H9 (cell line): ENCODE measurements around the gene GEN1. TPM values are rescaled to one million over a fixed set of nuclear protein-coding genes. Genes with fewer than 3 reads are reported as not detected.
A peak's percentile ranks its signal among the peaks of the same experiment; 100 is the strongest.

ENCODE experiments used
- DNase-seq: peaks from one replicate; pipeline ENCODE4 v3.0.0-alpha.2; 2017
- H2AFZ ChIP-seq: one replicate; pipeline ENCODE4 v1.6.1; 2013; ENCODE audit warnings: mild to moderate bottlenecking, low read length, control low read depth, moderate library complexity
- H2AK5ac ChIP-seq: 2 replicates; pipeline ENCODE4 v1.6.1; 2013; ENCODE audit warnings: low read length, control low read depth, mixed read lengths; ENCODE audit not compliant: insufficient read length
- H2BK120ac ChIP-seq: one replicate; pipeline ENCODE4 v1.6.1; 2013; ENCODE audit warnings: low read depth, mild to moderate bottlenecking, low read length, control low read depth, inconsistent platforms; ENCODE audit not compliant: poor library complexity, severe bottlenecking
- H2BK12ac ChIP-seq: 2 replicates; pipeline ENCODE4 v1.6.1; 2013; ENCODE audit warnings: low read length, control low read depth, mixed read lengths, low read depth; ENCODE audit not compliant: insufficient read length
- H2BK15ac ChIP-seq: 2 replicates; pipeline ENCODE4 v1.6.1; 2013; ENCODE audit warnings: low read depth, low read length, control low read depth
- H2BK20ac ChIP-seq: one replicate; pipeline ENCODE4 v1.6.1; 2013; ENCODE audit warnings: low read depth, mild to moderate bottlenecking, low read length, control low read depth, inconsistent platforms; ENCODE audit not compliant: poor library complexity, severe bottlenecking
- H2BK5ac ChIP-seq: 2 replicates; pipeline ENCODE4 v1.6.1; 2013; ENCODE audit warnings: low read length, control low read depth, mixed read lengths; ENCODE audit not compliant: insufficient read length
- H3K14ac ChIP-seq: 2 replicates; pipeline ENCODE4 v1.6.1; 2013; ENCODE audit warnings: low read length, control low read depth; ENCODE audit not compliant: insufficient read depth
- H3K18ac ChIP-seq: 2 replicates; pipeline ENCODE4 v1.6.1; 2013; ENCODE audit warnings: low read depth, mild to moderate bottlenecking, mixed read lengths, low read length, control low read depth; ENCODE audit not compliant: insufficient read length
- H3K23ac ChIP-seq: 2 replicates; pipeline ENCODE4 v1.6.1; 2013; ENCODE audit warnings: low read length, control low read depth, mixed read lengths, low read depth; ENCODE audit not compliant: insufficient read length
- H3K23me2 ChIP-seq: 2 replicates; pipeline ENCODE4 v1.6.1; 2013; ENCODE audit warnings: low read depth, mild to moderate bottlenecking, mixed read lengths, low read length, control low read depth; ENCODE audit not compliant: insufficient read length, poor library complexity, severe bottlenecking
- H3K27ac ChIP-seq: 2 replicates; pipeline ENCODE4 v1.5.1; 2013; ENCODE audit warnings: low read length, control low read depth, mixed read lengths, low read depth; ENCODE audit not compliant: insufficient read length
- H3K27me3 ChIP-seq: 2 replicates; pipeline ENCODE4 v1.6.1; 2013; ENCODE audit warnings: low read length, control low read depth, inconsistent platforms; ENCODE audit not compliant: insufficient read depth
- H3K4ac ChIP-seq: 2 replicates; pipeline ENCODE4 v1.6.1; 2013; ENCODE audit warnings: low read depth, mild to moderate bottlenecking, control low read depth, inconsistent platforms, low read length, moderate library complexity
- H3K4me1 ChIP-seq: 2 replicates; pipeline ENCODE4 v1.6.1; 2013; ENCODE audit warnings: low read length, control low read depth, inconsistent platforms; ENCODE audit not compliant: insufficient read depth
- H3K4me2 ChIP-seq: 2 replicates; pipeline ENCODE4 v1.6.1; 2013; ENCODE audit warnings: low read length, control low read depth, mixed read lengths; ENCODE audit not compliant: insufficient read length, insufficient read depth
- H3K56ac ChIP-seq: 2 replicates; pipeline ENCODE4 v1.6.1; 2013; ENCODE audit warnings: low read depth, mild to moderate bottlenecking, mixed read lengths, low read length, control low read depth; ENCODE audit not compliant: insufficient read length
- H3K79me1 ChIP-seq: 2 replicates; pipeline ENCODE4 v1.6.1; 2013; ENCODE audit warnings: low read depth, mild to moderate bottlenecking, moderate library complexity, low read length, control low read depth, inconsistent platforms; ENCODE audit not compliant: insufficient read depth, poor library complexity, severe bottlenecking
- H3K79me2 ChIP-seq: 2 replicates; pipeline ENCODE4 v1.6.1; 2013; ENCODE audit warnings: low read length, control low read depth, inconsistent platforms; ENCODE audit not compliant: insufficient read depth
- H3K9ac ChIP-seq: 2 replicates; pipeline ENCODE4 v1.6.1; 2013; ENCODE audit warnings: low read length, control low read depth, mixed read lengths; ENCODE audit not compliant: insufficient read length; ENCODE audit errors: extremely low read depth
- H3K9me3 ChIP-seq: one replicate; pipeline ENCODE4 v1.6.1; 2013; ENCODE audit warnings: low read depth, low read length, inconsistent platforms; ENCODE audit not compliant: control insufficient read depth
- H3T11ph ChIP-seq: one replicate; pipeline ENCODE4 v1.6.1; 2013; ENCODE audit warnings: mild to moderate bottlenecking, low read length, control low read depth, inconsistent platforms
- H4K20me1 ChIP-seq: one replicate; pipeline ENCODE4 v1.6.1; 2013; ENCODE audit not compliant: control insufficient read depth, insufficient read length, insufficient read depth
- H4K5ac ChIP-seq: 2 replicates; pipeline ENCODE4 v1.6.1; 2013; ENCODE audit warnings: low read depth, mild to moderate bottlenecking, mixed read lengths, low read length, control low read depth; ENCODE audit not compliant: insufficient read length
- H4K8ac ChIP-seq: replicated peaks from 2 replicates; pipeline ENCODE4 v1.6.1; 2013; ENCODE audit warnings: low read length, control low read depth, mixed read lengths, low read depth; ENCODE audit not compliant: insufficient read length
- H4K91ac ChIP-seq: 2 replicates; pipeline ENCODE4 v1.6.1; 2013; ENCODE audit warnings: low read depth, mild to moderate bottlenecking, moderate library complexity, mixed read lengths, low read length, control low read depth; ENCODE audit not compliant: insufficient read length
- H3K27ac Mint-ChIP-seq, 3 experiments: 2 replicates in 2 of 3; 3 replicates in 1 of 3; pipeline ENCODE4 v1.8.0; 2020 to 2021; ENCODE audit warnings: mixed read lengths in 3 of 3, mild to moderate bottlenecking in 1 of 3, moderate library complexity in 1 of 3
- H3K27me3 Mint-ChIP-seq: 2 replicates; pipeline ENCODE4 v1.8.0; 2021; ENCODE audit warnings: low read depth, mild to moderate bottlenecking, moderate library complexity, mixed read lengths
- H3K36me3 Mint-ChIP-seq, 3 experiments: 2 replicates in 2 of 3; 3 replicates in 1 of 3; pipeline ENCODE4 v1.8.0; 2020 to 2021; ENCODE audit warnings: low read depth in 3 of 3, mixed read lengths in 3 of 3; ENCODE audit not compliant: insufficient read depth in 1 of 3
- H3K4me1 Mint-ChIP-seq, 2 experiments: 2 replicates each; pipeline ENCODE4 v1.8.0; 2020; ENCODE audit warnings: mixed read lengths in 2 of 2
- H3K4me3 Mint-ChIP-seq, 2 experiments: 2 replicates in 1 of 2; 3 replicates in 1 of 2; pipeline ENCODE4 v1.8.0; 2020 to 2021; ENCODE audit warnings: mild to moderate bottlenecking in 2 of 2, mixed read lengths in 2 of 2, moderate library complexity in 1 of 2
- H3K9me3 Mint-ChIP-seq, 2 experiments: 2 replicates in 1 of 2; 3 replicates in 1 of 2; pipeline ENCODE4 v1.8.0; 2020; ENCODE audit warnings: mild to moderate bottlenecking in 2 of 2, mixed read lengths in 2 of 2, moderate library complexity in 1 of 2
- CTCF ChIP-seq: fragments of 200-600 bp; sonication (generic); conservative IDR thresholded peaks from 3 replicates; pipeline ENCODE4 v1.8.0; 2021; ENCODE audit warnings: antibody characterized with exemption, mild to moderate bottlenecking
- WGBS: extraction: QIAGEN DNeasy Blood & Tissue Kit; methylation state at CpG from one replicate; pipeline ENCODE4 v1.1.7; 2013; ENCODE audit warnings: missing lambda C conversion rate, low lambda C conversion rate, mixed read lengths; ENCODE audit not compliant: insufficient read length; ENCODE audit errors: extremely low coverage; 5-methylcytosine and 5-hydroxymethylcytosine counted together
- total RNA-seq: library from RNA; stranded (reverse); gene quantifications from 2 replicates; pipeline ENCODE4 v1.2.1, GENCODE V29; 2021

Gene GEN1
- total RNA-seq, 1 experiment from 2014 or later = 28.1 TPM

DNA sequence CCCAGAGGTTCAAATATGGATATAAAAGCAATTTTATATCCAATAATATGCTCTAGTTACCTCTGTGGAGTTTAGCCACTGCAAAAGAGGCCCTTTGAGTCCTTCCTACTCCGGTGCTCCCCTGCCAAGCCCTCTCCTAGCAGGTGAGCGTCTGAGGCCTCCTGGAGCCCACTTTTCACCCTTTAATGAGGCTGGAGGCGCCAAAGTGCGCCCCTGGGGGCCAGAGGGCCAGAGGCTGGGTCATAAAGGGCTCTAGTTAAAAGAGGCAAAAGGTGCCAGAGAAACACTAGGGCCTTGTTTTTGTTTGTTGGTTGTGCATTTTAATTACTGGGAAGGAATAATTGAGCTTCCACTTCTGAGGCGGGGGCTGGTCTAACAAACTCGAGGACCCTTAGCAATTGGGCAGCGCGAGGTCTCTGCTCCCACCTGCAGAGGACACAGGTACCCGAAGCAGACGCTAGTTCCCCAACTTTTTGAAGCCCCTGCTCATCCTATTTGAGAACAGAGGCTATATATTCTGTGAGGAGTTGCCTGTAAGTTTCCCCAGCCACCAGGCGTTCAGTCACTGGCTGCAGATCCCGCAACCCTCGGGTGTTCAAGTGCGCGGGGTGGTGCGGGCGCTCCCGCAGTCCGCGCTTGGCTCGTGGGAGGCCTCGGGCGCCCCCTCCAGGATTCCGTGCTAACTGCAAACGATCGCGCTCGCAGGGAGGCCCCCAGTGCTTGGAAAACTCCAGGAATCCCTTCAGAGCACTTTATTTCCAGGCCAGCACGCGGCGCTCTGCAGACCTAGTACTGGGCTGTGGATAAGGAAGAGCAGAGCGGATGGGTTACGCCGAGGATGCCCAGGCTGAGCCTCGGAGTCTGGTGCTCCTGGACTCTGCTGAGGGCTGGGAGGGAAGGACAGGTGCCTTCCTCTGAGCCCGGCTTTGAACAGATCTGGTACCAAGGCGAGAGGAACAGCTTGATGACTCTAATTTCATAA lies 76.4 kb downstream of the GEN1 start:
- H3K9me3 ChIP-seq = no peaks in the 10 kb centered on the region
- no peak overlapping the region for H3K56ac ChIP-seq
- peak; percentile 96 for TF ChIP-seq CTCF
- H3K27me3 Mint-ChIP-seq = peaks cover 73% of the 10 kb centered on the region
- no peaks in the 10 kb centered on the region for H3K79me1 ChIP-seq
- H4K8ac ChIP-seq = no peak overlapping the region
- H3K23ac ChIP-seq = no peak overlapping the region
- H3K36me3 Mint-ChIP-seq = peaks cover 0 to 10% (median 1%) of the 10 kb centered on the region in 3 experiments; a peak in 2 of 7 replicates
- no peak overlapping the region for H2BK12ac ChIP-seq
- H3K4me1 ChIP-seq = no peaks in the 10 kb centered on the region
- no peaks in the 10 kb centered on the region for H4K20me1 ChIP-seq
- no peak overlapping the region for H4K5ac ChIP-seq
- no peak overlapping the region for H3K4ac ChIP-seq
- H4K91ac ChIP-seq = no peak overlapping the region
- H2BK5ac ChIP-seq = no peak overlapping the region
- peaks cover 0 to 10% of the 10 kb centered on the region in 2 experiments; a peak in 3 of 5 replicates for H3K9me3 Mint-ChIP-seq
- H3K4me1 Mint-ChIP-seq = peaks cover 34 to 40% of the 10 kb centered on the region in 2 experiments
- no peak overlapping the region for H3K14ac ChIP-seq
- H2BK20ac ChIP-seq = no peak overlapping the region
- H3K23me2 ChIP-seq = no peaks in the 10 kb centered on the region
- H2AFZ ChIP-seq = peak overlapping the region; percentile 46
- peak; percentile 95 for DNase-seq
- no peak overlapping the region for H2BK15ac ChIP-seq
- no peaks in the 10 kb centered on the region for H3K79me2 ChIP-seq
- no peaks in the 10 kb centered on the region; the same call in 1 of the 2 replicates for H3K27me3 ChIP-seq
- H2BK120ac ChIP-seq = no peak overlapping the region
- H2AK5ac ChIP-seq = no peak overlapping the region
- peak overlapping the region in 1 of 3 experiments; percentile 55; a peak in 1 of 7 replicates for H3K27ac Mint-ChIP-seq
- no CpG with 5 or more reads among the region's 37 CpGs for WGBS
- H3K27ac ChIP-seq = no peak overlapping the region
- no peak overlapping the region for H3K18ac ChIP-seq
- no peak overlapping the region for H3K9ac ChIP-seq
- H3K4me2 ChIP-seq = peak overlapping the region; percentile 32
- H3T11ph ChIP-seq = no peak overlapping the region
- H3K4me3 Mint-ChIP-seq = peak overlapping the region in 1 of 2 experiments; percentile 54; a peak in 2 of 5 replicates
